ENCODE measurements around the gene TCIRG1. TPM values are rescaled to one million over a fixed set of nuclear protein-coding genes. Genes with fewer than 3 reads are reported as not detected.

Gene TCIRG1
- total RNA-seq, 1 donor from 2014 or later, result 156 TPM

DNA sequence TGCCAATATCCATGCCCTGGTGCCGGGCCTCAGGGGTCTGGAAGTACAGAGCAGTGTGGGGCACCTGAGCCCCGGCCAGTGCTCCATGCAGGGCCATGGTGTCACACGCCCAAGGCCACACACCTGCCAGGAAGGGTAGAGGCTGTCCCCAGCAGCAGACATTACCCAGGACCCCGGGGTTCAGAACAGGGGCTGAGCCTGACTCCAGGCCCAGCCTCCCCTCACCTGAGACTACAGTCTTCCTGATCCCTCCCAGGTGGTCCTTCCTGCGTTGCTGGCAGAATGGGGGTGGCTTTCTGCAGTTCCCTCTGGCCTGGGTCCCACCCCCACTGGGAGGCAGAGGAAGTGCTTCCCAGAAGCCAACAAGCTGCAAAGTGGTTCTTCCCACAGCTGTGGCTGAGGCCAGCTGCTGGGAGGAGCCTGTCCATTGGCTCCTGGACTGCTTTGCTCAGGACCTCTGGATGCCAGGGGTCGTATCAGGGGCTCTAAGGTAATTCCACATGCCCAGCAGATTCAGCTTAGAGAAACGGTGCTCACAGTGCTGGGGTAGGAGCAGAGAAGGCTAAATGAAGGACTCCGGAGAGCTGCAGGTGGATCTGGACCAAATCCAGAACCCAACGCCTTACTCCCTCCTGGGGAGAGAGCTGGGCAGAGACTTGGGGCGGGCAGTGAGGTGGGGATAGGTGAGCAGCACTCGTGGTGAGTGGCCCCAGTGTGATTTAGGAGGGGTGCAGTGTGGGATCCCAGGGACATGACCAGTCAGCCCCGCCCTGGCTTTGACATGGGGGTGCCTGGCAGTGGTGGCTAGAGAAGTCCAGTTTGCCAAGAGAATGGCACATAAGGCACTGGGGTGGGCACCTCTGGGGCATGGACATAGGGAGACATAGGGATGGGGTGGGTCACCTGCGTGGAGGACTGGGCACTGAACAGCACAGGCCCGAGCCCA, 12.6 kb downstream of the TCIRG1 start:
- TF ChIP-seq, protein P1, sequence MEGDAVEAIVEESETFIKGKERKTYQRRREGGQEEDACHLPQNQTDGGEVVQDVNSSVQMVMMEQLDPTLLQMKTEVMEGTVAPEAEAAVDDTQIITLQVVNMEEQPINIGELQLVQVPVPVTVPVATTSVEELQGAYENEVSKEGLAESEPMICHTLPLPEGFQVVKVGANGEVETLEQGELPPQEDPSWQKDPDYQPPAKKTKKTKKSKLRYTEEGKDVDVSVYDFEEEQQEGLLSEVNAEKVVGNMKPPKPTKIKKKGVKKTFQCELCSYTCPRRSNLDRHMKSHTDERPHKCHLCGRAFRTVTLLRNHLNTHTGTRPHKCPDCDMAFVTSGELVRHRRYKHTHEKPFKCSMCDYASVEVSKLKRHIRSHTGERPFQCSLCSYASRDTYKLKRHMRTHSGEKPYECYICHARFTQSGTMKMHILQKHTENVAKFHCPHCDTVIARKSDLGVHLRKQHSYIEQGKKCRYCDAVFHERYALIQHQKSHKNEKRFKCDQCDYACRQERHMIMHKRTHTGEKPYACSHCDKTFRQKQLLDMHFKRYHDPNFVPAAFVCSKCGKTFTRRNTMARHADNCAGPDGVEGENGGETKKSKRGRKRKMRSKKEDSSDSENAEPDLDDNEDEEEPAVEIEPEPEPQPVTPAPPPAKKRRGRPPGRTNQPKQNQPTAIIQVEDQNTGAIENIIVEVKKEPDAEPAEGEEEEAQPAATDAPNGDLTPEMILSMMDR (conservative IDR thresholded peaks at IDR 0.05; ENCODE audit: low read depth, low read length), result no peak
- no peak for DNase-seq (ENCODE audit: low read depth)
- H3K4me3 ChIP-seq (ENCODE audit: low read depth, low read length), result no peak overlapping the region

DNA sequence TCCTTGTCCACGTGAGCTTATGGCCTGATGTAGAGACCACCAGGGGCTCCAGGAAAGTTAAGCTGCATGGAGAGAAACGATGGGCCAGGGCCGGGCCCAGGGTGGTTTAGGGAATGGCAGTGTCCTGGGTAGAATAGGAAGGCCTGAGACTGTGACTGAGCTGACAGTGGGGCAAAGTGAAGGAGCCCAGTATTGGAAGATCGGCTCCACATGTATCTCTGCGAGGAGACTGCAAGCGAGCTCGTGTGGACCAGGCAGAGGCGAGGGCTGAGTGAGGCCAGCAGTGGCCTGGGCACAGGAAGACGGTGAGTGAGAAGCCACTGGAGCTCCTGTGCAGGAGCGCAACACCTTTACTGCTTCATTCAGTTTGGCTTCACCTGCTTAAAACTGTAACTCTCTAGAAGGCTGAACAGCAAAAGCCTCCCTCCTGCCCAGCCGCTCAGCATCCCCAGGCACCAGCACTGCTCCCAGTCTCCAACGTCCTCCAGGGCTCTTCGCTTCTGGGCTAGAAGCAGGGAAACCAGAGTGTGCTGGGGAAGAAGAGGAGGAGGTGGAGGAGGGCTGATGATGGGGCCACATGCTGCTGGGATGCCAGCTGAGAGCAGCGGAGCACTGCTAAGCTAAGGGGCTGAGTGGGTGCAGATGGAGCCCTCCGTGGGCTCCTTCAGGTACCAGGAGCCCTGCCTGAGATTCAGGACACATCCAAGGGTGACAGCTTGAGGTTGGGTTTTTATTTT, 13.5 kb downstream of the TCIRG1 start:
- no peak overlapping the region for H3K4me3 ChIP-seq (ENCODE audit: low read depth, low read length)
- TF ChIP-seq, protein P1 (conservative IDR thresholded peaks at IDR 0.05; ENCODE audit: low read depth, low read length), result no peak
- DNase-seq (ENCODE audit: low read depth), result no peak

DNA sequence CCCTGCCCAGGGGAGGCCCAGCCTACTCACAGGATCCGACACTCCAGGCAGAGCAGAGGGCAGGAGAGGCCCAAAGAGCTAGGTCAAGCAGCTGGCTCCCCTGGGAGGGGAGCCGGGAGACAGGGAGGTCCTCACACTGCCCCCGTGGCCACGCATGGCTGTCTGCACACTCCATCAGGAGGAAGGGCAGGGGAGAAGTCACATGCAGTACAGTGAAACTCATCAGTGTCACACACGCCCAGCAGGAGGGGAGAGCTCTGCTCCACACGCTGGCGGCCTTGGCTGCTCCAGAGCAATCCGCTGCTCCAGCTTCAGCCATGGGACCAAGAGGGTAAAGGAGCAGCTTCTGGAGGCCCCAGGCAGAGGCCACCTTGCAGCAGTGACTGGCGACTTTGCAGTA, 14.3 kb downstream of the TCIRG1 start:
- TF ChIP-seq, protein P1 (conservative IDR thresholded peaks at IDR 0.05; ENCODE audit: low read depth, low read length), result no peak
- no peak overlapping the region for H3K4me3 ChIP-seq (ENCODE audit: low read depth, low read length)
- DNase-seq (ENCODE audit: low read depth), result no peak

DNA sequence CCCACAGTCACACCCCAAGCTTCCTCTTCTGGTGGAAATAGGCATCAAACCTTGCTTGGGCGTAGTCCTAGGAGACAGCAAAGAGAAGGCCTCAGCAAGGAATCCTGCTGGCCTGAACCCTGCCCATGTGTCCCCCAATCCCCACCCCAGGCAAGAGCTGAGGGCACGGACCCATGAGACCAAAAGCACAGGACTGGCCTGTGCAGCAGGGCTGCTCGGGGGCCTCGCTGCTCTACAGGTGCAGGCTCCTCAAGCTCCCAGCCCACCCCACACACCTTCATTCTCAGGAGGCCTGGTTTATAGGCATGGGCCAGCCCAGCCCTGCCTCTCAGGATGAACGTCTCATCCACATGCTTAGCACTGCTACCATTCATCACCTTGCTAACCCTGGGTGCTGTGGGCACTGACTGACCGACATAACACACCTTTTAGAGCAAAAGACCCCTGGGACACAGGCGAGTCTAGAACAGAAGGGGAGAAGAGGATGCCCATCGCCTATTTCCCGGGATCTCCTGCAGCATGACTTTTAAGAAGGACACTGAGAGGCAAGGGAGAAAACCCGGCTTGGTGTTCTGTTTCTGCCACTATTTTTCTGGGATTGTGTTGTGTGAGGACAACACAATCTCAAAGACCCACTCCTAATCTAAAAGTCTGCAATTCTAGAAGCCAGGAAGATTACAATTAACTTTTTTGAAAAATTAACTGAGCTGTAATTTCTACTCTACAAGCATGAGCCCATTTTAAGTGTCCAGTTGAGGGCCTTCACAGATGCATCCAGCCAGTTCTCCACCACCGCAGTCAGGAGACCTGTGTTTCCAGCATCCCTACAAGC, 15.4 kb downstream of the TCIRG1 start:
- no peak for DNase-seq (ENCODE audit: low read depth)
- H3K4me3 ChIP-seq (ENCODE audit: low read depth, low read length), result no peak overlapping the region
- TF ChIP-seq, protein P1 (conservative IDR thresholded peaks at IDR 0.05; ENCODE audit: low read depth, low read length), result no peak

DNA sequence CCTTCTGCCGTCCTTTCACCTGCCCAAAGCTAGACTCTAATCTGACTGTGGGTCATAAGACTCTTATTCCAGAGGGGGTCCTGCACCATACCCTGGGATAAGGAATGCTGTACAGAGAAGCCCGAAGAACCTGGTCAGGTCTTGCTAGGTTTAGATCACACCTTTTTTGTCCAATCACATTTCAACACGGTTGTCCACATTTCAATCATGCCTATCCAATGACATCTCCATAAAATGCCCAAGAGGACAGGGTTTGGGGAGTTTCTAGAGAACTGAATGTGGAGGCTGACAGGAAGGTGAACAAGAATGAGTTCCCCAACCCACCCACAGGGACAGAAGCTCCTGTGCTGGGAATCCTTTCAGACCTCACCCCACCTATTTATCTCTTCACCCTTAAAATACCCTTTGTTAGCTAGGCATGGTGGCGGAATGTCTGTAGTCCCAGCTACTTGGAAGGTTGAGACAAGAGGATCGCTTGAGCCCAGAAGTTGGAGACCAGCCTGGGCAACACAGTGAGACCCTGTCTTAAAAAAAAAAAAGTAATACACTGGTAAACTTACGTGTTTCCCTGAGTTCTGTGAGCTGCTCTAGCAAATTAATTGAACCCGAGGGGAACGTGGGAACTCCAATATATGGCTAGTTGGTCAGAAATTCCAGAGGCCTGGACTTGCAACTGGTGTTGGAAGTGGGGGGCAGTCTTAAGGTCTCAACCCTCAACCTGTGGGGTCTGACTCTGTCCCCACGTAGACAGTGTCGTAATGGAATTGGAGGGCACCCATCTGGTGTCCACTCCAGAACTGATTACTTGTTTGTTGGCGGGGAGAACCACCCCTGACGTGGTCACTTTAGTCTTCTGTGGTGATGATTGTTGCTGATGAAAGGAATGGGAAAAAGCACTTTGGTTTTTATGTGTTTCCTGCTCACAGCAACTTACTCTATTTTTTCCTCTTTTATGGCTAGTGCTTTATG, 17.8 kb downstream of the TCIRG1 start:
- TF ChIP-seq, protein P1 (conservative IDR thresholded peaks at IDR 0.05; ENCODE audit: low read depth, low read length), result no peak
- no peak for DNase-seq (ENCODE audit: low read depth)
- H3K4me3 ChIP-seq (ENCODE audit: low read depth, low read length), result no peak overlapping the region

DNA sequence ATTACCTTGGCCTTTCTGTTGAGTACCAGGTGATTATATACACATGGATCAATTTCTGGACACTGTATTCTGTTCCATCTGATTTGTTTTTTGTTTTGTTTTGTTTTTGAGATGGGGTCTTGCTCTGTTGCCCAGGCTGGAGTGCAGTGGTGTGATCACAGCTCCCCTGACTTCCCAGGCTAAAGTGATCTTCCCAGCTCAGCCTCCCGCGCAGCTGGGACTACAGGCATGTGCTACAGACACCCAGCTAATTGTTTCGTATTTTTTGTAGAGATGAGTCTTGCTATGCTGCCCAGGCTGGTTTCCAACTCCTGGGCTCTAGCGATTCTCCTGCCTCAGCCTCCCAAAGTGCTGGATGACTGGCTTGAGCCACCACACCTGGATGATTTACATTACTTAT, 19.0 kb downstream of the TCIRG1 start:
- TF ChIP-seq, protein P1 (conservative IDR thresholded peaks at IDR 0.05; ENCODE audit: low read depth, low read length), result no peak
- no peak for DNase-seq (ENCODE audit: low read depth)
- H3K4me3 ChIP-seq (ENCODE audit: low read depth, low read length), result no peak overlapping the region
